GM12874 (cell line): ENCODE results near the gene PLD5.

Experiments used
- CTCF ChIP-seq: IDR thresholded peaks from 2 replicates; pipeline ENCODE4 v1.5.1; 2011; ENCODE audit warnings: low read depth, mild to moderate bottlenecking, control low read depth, low read length, moderate library complexity; ENCODE audit not compliant: insufficient read depth

Gene PLD5

DNA sequence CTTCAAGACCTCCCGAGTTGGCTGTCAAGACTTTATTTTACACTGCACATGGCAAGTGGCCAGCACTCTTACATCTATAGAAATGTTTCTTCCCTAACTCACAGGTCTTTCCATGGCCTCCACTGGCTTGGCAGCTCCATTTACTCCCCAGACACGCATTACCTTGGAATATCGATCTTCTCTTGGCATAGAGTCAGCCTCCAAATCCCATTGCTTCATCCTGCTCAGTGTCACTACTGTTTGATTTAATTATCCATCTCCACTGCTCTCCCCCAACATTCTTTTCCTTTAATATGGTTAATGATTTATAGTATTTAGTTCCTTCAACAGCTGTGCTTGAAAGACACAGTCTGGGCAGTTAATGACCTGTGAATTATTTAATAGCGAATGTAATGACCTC lies 284.4 kb downstream of the PLD5 start:
- TF ChIP-seq CTCF = no peak

DNA sequence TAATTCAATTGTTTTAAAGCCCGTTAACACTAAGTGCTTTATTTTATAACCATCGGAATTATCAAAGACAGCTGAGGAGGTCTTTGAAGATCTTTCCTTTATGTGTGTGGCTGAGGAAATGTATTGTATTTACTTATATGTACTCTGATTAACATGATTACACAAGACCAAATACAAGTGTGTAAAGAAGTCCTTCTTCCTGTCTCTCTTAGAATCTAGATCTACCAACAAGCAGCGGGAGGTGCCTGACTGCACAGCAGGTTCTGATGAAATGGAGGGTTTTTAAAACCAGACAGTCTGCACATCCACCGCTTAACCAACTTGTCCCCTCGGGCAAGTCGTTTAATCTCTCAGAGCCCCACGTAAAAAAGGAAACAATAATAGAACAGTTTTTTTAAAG lies 285.1 kb downstream of the PLD5 start:
- no peak for TF ChIP-seq CTCF

DNA sequence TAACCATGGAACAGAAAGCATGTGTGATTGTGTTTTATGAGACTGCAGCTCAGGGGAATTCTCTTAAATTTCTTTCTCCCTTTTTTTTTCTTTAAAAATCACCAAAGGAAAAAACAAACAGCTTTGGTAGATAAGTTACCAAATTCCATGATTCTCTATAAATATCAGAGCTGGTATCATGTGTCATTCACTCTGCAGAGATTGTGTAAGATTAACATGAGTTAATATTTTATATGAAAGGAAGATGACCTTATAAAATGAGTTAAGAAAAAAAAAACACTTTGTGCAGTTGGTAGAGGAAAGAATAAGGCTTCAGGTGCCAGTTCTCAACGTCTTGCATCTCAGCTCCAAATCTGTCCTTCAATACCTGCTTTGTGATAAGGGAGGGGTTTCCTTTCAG lies 287.4 kb downstream of the PLD5 start:
- TF ChIP-seq CTCF = no peak

- TF ChIP-seq CTCF = no peak
Measured at GRCh38 chr1:242228991-242229390, 295.5 kb downstream of the PLD5 start.

DNA sequence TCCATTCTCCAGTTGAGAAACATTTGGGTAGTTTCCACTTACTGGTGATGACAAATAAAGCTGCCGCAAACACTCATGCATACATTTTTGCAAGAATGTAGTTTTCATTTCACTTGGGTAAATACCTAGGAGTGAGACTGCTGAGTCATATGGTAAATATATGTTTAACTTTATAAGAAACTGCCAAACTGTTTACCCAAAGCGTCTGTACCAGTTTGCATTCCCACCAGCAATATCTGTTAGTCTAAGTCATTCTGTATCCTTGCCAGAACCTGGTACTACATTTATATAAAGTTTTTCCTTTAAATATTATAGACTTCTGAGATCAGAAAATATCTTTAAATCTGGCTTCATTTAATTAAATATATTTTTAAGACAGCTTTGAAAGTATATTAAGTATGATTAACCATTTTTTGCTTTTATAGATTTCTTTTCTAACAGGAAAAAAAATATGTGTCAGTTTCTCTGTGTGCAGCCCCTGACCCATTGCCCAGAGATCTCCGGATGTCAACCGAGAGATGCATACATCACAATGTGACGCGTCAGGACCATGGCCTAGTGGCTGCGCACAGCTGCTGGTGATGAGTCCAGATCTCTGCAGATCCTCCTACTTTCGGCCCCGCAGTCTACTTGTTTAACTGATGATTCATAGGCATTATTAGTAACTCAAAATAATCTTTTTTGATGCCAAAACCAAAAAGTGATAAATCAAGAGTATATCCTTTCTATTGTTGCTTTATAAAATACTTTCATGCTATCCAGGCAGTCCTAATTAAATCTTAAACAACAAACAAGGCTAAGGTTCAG lies 298.5 kb downstream of the PLD5 start:
- no peak for TF ChIP-seq CTCF

DNA sequence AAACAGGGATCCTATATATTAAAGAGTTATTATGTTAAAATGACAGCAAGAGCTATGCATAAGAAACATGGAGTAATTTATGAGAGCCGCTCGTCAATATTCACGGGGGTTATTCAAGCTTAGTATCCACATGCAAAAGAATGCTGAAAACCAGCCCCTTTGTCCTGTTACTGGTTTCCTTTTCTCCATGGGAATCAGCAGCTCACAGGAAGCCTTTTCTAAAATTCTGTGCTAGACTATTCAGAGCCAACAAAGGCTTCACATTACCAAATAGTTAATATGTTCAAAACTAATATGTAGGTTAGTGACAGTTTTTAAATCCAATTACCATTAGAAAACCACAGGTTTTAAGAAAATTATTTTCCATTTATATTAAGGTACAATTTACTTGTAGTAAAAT lies 300.0 kb downstream of the PLD5 start:
- no peak for TF ChIP-seq CTCF

GRCh38 chr1:242219905-242220304 lies 304.6 kb downstream of the PLD5 start:
- TF ChIP-seq CTCF = no peak
